ENCODE data around the gene LHFPL2. TPM values are rescaled to one million over a fixed set of nuclear protein-coding genes. Genes with fewer than 3 reads are reported as not detected.

LHFPL2 gene
- total RNA-seq, 1 donor from 2014 or later: 40.6 TPM

- H3K27ac ChIP-seq: no peak overlapping the region
- H3K4me3 ChIP-seq: no peak overlapping the region
- no peaks in the 10 kb centered on the region for H3K27me3 ChIP-seq (ENCODE audit: low read depth)
- DNase-seq: no peak
- H3K9me3 ChIP-seq: no peaks in the 10 kb centered on the region
- intact Hi-C loops (cut with DNase I): no loop called here
- peaks cover 44% of the 10 kb centered on the region for H3K4me1 ChIP-seq
- no peaks in the 10 kb centered on the region for H3K36me3 ChIP-seq
- TF ChIP-seq CTCF (IDR thresholded peaks at IDR 0.05): no peak
- no peak for ATAC-seq
Measured at GRCh38 chr5:78543292-78543691, 105.3 kb downstream of the LHFPL2 start.

GRCh38 chr5:78542321-78542840 lies 106.2 kb downstream of the LHFPL2 start:
- Histone ChIP-seq H3K27ac (no peak overlapping the region), H3K36me3 (no peaks in the 10 kb centered on the region), H3K27me3 (ENCODE audit: low read depth) (no peaks in the 10 kb centered on the region), H3K4me1 (peaks cover 35% of the 10 kb centered on the region), H3K4me3 (no peak overlapping the region), H3K9me3 (no peaks in the 10 kb centered on the region)
- TF ChIP-seq CTCF (IDR thresholded peaks at IDR 0.05): no peak
- intact Hi-C loops (cut with DNase I): no loop called here
- ATAC-seq: no peak
- no peak for DNase-seq

GRCh38 chr5:78541086-78541654 lies 107.4 kb downstream of the LHFPL2 start:
- no peak overlapping the region for H3K27ac ChIP-seq
- DNase-seq: no peak
- no peaks in the 10 kb centered on the region for H3K27me3 ChIP-seq (ENCODE audit: low read depth)
- no peaks in the 10 kb centered on the region for H3K9me3 ChIP-seq
- intact Hi-C loops (cut with DNase I): no loop called here
- no peak for TF ChIP-seq CTCF (IDR thresholded peaks at IDR 0.05)
- peak in 1 of 2 donors; percentile 41 for ATAC-seq
- no peaks in the 10 kb centered on the region for H3K36me3 ChIP-seq
- H3K4me3 ChIP-seq: no peak overlapping the region
- H3K4me1 ChIP-seq: peaks cover 24% of the 10 kb centered on the region

- no peak for DNase-seq
- intact Hi-C loops (cut with DNase I): no loop called here
- peak; percentile 55 to 63 for ATAC-seq
- peaks cover 24% of the 10 kb centered on the region for H3K4me1 ChIP-seq
- H3K27me3 ChIP-seq (ENCODE audit: low read depth): no peaks in the 10 kb centered on the region
- H3K27ac ChIP-seq: peak overlapping the region; percentile 18
- no peak for TF ChIP-seq CTCF (IDR thresholded peaks at IDR 0.05)
- no peaks in the 10 kb centered on the region for H3K36me3 ChIP-seq
- H3K9me3 ChIP-seq: no peaks in the 10 kb centered on the region
- no peak overlapping the region for H3K4me3 ChIP-seq
Measured at GRCh38 chr5:78540335-78541085, 108.1 kb downstream of the LHFPL2 start.

GRCh38 chr5:78538240-78538850 lies 110.2 kb downstream of the LHFPL2 start:
- Histone ChIP-seq H3K36me3 (no peaks in the 10 kb centered on the region), H3K4me1 (peaks cover 43% of the 10 kb centered on the region)
- intact Hi-C loops (cut with DNase I): no loop called here

More at GRCh38 chr5:78538240-78538850, 110.2 kb downstream of the LHFPL2 start:
- no peak overlapping the region for H3K27ac ChIP-seq
- no peak overlapping the region for H3K4me3 ChIP-seq
- ATAC-seq (no peak), DNase-seq (no peak)
- H3K9me3 ChIP-seq: no peaks in the 10 kb centered on the region
- TF ChIP-seq CTCF (IDR thresholded peaks at IDR 0.05): no peak
- no peaks in the 10 kb centered on the region for H3K27me3 ChIP-seq (ENCODE audit: low read depth)
